Keratinocyte (primary cell): ENCODE data around the gene CDH13.
A peak's percentile ranks its signal among the peaks of the same experiment; 100 is the strongest.

ENCODE experiments used
- EZH2 ChIP-seq: IDR thresholded peaks from one replicate; pipeline ENCODE4 v1.6.1; 2012; ENCODE audit warnings: inconsistent platforms, mild to moderate bottlenecking, low read length, moderate library complexity
- TF ChIP-seq, protein P1 (sequence below), 3 experiments: IDR thresholded peaks in 1 of 3; conservative IDR thresholded peaks in 1 of 3; optimal IDR thresholded peaks in 1 of 3; 2 replicates in 2 of 3; 3 replicates in 1 of 3; pipeline versions ENCODE3 to v1.5.1; 2011; ENCODE audit warnings: low read length in 3 of 3, mild to moderate bottlenecking in 3 of 3, moderate library complexity in 2 of 3, control low read depth in 1 of 3, inconsistent platforms in 1 of 3; ENCODE audit not compliant: insufficient read depth in 2 of 3; ENCODE audit errors: extremely low read depth in 1 of 3

DNA sequence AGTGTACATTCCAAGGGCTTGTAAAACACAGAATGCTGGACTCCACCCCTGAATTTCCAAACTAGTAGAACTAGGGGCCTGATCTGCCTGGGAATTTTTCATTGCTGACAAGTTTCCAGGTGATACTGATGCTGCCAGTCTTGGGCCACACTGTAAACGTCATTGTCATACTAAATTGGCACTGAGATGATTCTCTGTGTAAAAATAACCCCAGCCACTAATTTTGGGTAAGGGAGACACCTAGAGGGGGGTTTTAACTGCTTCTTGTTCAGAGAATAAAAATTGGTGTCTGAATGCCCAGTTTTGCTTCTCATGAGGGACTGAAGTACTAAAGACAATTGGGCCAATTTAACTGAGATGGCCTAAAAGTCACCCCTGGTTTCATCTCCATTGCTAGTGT is 5.0 kb upstream of the CDH13 start:
- TF ChIP-seq, protein P1, sequence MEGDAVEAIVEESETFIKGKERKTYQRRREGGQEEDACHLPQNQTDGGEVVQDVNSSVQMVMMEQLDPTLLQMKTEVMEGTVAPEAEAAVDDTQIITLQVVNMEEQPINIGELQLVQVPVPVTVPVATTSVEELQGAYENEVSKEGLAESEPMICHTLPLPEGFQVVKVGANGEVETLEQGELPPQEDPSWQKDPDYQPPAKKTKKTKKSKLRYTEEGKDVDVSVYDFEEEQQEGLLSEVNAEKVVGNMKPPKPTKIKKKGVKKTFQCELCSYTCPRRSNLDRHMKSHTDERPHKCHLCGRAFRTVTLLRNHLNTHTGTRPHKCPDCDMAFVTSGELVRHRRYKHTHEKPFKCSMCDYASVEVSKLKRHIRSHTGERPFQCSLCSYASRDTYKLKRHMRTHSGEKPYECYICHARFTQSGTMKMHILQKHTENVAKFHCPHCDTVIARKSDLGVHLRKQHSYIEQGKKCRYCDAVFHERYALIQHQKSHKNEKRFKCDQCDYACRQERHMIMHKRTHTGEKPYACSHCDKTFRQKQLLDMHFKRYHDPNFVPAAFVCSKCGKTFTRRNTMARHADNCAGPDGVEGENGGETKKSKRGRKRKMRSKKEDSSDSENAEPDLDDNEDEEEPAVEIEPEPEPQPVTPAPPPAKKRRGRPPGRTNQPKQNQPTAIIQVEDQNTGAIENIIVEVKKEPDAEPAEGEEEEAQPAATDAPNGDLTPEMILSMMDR (optimal IDR thresholded peaks at IDR 0.05 in 1 of 3, IDR thresholded peaks at IDR 0.05 in 1 of 3, conservative IDR thresholded peaks at IDR 0.05 in 1 of 3; ENCODE audit: extremely low read depth in 1 of 3, insufficient read depth in 2 of 3, low read length in 3 of 3): peak in 1 of 3 experiments; percentile 3
- no peak for TF ChIP-seq EZH2
